Type B pancreatic cell (in vitro differentiated cells): ENCODE data around the gene RCN1. TPM values are rescaled to one million over a fixed set of nuclear protein-coding genes. Genes with fewer than 3 reads are reported as not detected.

Experiments
- DNase-seq: peaks from one replicate; pipeline ENCODE4 v3.0.0; 2021; ENCODE audit warnings: mixed read lengths; ENCODE audit not compliant: unreplicated experiment; ENCODE audit errors: extremely low spot score
- H3K27ac Mint-ChIP-seq: 2 replicates; pipeline ENCODE4 v1.8.0; 2021; ENCODE audit warnings: mild to moderate bottlenecking, mixed read lengths
- H3K27me3 Mint-ChIP-seq: 2 replicates; pipeline ENCODE4 v1.8.0; 2021; ENCODE audit warnings: mixed read lengths
- H3K36me3 Mint-ChIP-seq: 2 replicates; pipeline ENCODE4 v1.8.0; 2021; ENCODE audit warnings: mixed read lengths
- H3K4me1 Mint-ChIP-seq: one replicate; pipeline ENCODE4 v1.8.0; 2021; ENCODE audit warnings: mixed read lengths; ENCODE audit not compliant: unreplicated experiment
- H3K4me3 Mint-ChIP-seq: 2 replicates; pipeline ENCODE4 v1.8.0; 2021; ENCODE audit warnings: mild to moderate bottlenecking, mixed read lengths
- H3K9me3 Mint-ChIP-seq: 2 replicates; pipeline ENCODE4 v1.8.0; 2021; ENCODE audit warnings: mixed read lengths
- total RNA-seq: library from RNA; stranded (reverse); gene quantifications from 2 replicates; pipeline ENCODE4 v1.2.1, GENCODE V29; 2021; ENCODE audit warnings: low replicate concordance
- TF ChIP-seq, protein P1 (sequence below): fragments of 200-600 bp; sonication (generic); conservative IDR thresholded peaks from 2 replicates; pipeline ENCODE4 v1.5.0; 2021; ENCODE audit warnings: antibody characterized with exemption, mild to moderate bottlenecking

Gene RCN1
- total RNA-seq, 1 donor from 2014 or later: 144 TPM

DNA sequence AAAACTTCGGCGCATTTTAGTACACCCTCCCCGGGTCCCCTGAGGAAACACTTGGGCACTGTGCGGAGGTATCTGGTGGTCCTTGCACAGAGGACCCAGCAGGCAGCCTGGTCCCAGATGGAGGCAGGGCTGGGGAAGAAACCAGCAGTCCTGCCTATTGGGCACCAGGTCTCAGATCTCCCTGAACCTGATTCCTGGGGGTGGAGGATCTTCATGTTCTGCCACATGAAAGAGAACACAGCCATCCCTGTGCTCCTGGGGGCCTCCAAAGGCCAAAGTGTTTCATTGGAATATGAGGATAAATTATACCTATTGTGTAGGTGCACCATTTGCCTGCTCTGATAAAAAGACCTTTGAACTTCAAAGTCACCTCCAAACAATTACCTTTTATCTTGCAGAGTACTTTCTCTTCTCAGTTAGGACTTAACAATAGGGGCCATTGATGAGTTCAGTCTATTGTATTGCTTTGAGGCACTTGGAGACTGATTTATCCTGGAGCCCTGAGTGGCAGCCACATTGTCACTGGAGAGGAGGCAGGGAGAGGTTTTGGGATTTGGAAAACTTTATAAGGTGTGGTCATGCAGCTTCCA lies 1.8 kb downstream of the RCN1 start:
- Mint-ChIP-seq H3K36me3 (peaks cover 32% of the 10 kb centered on the region), H3K27ac (peak overlapping the region; percentile 80), H3K27me3 (peaks cover 4% of the 10 kb centered on the region), H3K4me1 (peaks cover 34% of the 10 kb centered on the region), H3K9me3 (no peaks in the 10 kb centered on the region), H3K4me3 (peak overlapping the region; percentile 92)
- TF ChIP-seq, protein P1, sequence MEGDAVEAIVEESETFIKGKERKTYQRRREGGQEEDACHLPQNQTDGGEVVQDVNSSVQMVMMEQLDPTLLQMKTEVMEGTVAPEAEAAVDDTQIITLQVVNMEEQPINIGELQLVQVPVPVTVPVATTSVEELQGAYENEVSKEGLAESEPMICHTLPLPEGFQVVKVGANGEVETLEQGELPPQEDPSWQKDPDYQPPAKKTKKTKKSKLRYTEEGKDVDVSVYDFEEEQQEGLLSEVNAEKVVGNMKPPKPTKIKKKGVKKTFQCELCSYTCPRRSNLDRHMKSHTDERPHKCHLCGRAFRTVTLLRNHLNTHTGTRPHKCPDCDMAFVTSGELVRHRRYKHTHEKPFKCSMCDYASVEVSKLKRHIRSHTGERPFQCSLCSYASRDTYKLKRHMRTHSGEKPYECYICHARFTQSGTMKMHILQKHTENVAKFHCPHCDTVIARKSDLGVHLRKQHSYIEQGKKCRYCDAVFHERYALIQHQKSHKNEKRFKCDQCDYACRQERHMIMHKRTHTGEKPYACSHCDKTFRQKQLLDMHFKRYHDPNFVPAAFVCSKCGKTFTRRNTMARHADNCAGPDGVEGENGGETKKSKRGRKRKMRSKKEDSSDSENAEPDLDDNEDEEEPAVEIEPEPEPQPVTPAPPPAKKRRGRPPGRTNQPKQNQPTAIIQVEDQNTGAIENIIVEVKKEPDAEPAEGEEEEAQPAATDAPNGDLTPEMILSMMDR: no peak
- no peak for DNase-seq

DNA sequence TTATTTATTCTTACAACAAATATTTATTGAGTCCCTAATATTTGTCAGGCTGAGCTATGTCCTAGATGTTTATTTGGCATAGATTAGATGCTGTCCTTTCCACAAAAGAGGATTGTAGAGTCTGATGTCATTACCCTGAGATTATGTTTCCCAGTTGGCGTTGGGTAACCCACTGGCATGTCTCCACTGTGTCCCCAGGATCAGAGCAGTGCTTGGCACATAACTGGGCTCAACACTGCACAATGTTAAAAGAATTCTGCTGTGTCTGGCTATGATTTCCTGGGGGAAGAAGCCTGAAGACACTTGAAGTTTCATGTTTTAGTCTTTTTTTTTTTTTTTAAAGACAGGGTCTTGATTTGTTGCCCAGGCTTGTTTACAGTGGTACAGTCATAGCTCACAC lies 4.0 kb downstream of the RCN1 start:
- Mint-ChIP-seq H3K4me1 (peaks cover 17% of the 10 kb centered on the region), H3K9me3 (no peaks in the 10 kb centered on the region), H3K36me3 (peaks cover 52% of the 10 kb centered on the region), H3K27ac (no peak overlapping the region), H3K27me3 (no peaks in the 10 kb centered on the region), H3K4me3 (no peak overlapping the region)
- no peak for DNase-seq
- TF ChIP-seq, protein P1: no peak

DNA sequence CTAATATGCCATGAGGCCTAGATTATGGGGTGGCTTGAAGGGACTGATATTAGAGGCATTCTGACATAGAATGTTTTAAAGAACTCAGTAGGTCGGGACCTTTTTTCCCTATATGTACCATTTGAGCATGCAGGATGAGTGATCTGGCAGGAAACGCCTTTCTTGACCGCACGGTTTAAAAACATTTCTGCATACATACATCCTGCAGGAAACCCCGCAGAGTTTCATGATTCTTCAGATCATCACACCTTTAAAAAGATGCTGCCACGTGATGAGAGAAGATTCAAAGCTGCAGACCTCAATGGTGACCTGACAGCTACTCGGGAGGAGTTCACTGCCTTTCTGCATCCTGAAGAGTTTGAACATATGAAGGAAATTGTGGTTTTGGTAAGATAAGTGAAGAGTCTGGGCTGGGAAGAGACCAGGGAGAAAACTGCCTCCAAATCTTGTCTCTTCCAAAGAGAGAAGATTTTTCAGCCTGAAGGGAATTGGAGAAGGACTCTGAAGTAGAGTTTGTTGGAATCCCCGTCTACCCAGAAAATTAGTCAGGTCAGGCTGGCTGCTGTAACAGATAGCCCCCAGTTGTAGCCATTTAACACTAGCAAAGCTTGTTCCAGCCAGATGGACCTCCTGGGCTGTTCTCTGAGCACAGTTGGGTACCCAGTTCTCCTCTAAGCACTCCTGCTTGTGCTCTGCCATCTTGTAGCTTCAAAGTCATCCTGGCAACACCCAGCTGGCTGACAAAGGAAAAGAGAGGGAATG lies 7.4 kb downstream of the RCN1 start:
- TF ChIP-seq, protein P1: no peak
- peaks cover 68% of the 10 kb centered on the region for H3K36me3 Mint-ChIP-seq

DNA sequence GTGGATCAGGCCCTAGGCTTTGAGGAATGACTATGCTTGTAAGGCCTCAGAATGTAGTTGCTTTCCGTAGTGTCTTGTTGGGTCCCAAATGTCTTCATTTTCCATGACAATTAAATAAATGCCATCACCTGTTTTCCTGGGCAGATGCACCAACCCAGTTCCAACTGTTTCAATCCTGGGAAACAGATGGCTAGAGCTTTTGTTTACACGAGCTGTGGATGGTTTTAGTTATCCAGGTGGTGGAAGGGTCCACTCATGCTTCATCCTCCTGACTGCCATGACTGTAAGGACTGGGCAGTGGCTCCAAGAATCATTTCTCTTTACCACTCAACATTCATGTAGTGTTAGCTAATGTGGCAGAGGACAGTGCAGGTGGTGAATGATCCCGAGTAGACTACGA lies 8.6 kb downstream of the RCN1 start:
- Mint-ChIP-seq H3K27me3 (no peaks in the 10 kb centered on the region), H3K4me1 (peaks cover 9% of the 10 kb centered on the region), H3K9me3 (no peaks in the 10 kb centered on the region), H3K4me3 (no peak overlapping the region), H3K36me3 (peaks cover 64% of the 10 kb centered on the region), H3K27ac (no peak overlapping the region)
- no peak for DNase-seq
- TF ChIP-seq, protein P1: no peak

More for the DNA sequence above, 7.4 kb downstream of the RCN1 start:
- Mint-ChIP-seq H3K9me3 (no peaks in the 10 kb centered on the region), H3K4me3 (no peak overlapping the region), H3K27ac (no peak overlapping the region), H3K27me3 (no peaks in the 10 kb centered on the region), H3K4me1 (peaks cover 17% of the 10 kb centered on the region)
- no peak for DNase-seq

DNA sequence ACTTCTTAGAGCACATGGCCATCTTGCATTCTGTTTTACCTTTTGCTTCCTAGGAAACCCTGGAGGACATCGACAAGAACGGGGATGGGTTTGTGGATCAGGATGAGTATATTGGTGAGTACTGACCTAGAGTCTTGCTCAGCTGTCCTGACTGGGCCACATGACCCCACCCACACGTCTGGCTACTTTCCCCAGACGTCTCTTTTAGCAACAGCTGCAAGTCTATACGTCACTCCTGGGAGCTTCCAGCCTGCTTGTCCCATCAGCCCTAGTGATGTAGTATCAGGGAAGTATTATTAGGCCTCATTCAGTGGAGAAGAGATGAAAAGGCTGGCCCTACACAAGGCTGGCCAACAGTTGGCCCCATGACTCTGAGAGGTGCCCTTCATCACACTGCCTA lies 9.6 kb downstream of the RCN1 start:
- Mint-ChIP-seq H3K36me3 (peaks cover 60% of the 10 kb centered on the region), H3K4me3 (no peak overlapping the region), H3K27ac (no peak overlapping the region), H3K27me3 (no peaks in the 10 kb centered on the region), H3K9me3 (no peaks in the 10 kb centered on the region), H3K4me1 (peaks cover 8% of the 10 kb centered on the region)
- DNase-seq: no peak
- TF ChIP-seq, protein P1: no peak
